Measurements from ENCODE around the gene GPR142. TPM values are rescaled to one million over a fixed set of nuclear protein-coding genes. Genes with fewer than 3 reads are reported as not detected.

Gene GPR142
- polyA plus RNA-seq, 1 donor (not counting 4 experiments of a cell fraction or from before 2014, with no cell fraction given), result not detected

DNA sequence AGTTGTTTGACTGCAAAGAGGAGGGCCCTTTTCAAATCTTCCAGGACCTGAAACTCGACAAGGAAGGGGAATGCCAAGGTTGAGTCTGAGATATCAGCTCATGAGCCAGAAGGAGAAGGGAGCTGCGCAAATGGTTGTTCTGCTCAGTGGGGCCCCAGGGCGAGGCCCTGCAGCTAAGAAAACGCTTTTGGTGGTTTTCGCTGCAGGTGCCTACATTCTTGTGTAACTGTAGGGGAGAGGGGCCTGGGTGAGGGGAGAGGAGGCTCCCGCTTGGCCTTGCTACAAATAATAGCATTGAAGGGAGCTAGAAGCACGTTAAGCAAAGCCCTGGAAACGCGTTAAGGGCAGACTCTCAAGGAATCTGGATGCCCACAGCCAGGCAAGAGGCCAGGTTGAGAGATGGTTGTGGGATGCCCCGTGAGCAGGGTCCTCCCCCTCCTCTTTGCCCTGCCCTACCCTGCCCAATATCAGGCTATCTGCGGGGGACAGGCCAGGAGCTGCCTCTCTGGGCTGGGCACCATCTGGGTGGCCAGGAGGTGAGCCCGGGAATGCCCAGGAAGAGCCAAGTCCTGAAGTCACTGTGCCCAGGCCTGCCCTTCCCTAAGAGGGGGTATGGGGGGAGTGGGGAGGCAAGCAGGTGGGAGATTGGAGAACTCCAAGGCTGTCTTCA is 21.9 kb downstream of the GPR142 start:
- Histone ChIP-seq H3K4me2 (ENCODE audit: control insufficient read depth, extremely low read depth, insufficient read depth, low read depth, low read length) (no peak overlapping the region), H3K9ac (ENCODE audit: control insufficient read depth, extremely low read depth, insufficient read depth, low read length) (no peak overlapping the region), H2AFZ (ENCODE audit: control insufficient read depth, low read length) (no peak overlapping the region), H3K9me3 (ENCODE audit: control insufficient read depth, low read depth, low read length) (no peaks in the 10 kb centered on the region), H3K27me3 (ENCODE audit: control insufficient read depth, extremely low read depth, insufficient read depth, low read length) (peaks cover 21% of the 10 kb centered on the region), H3K4me1 (ENCODE audit: control insufficient read depth, extremely low read depth, insufficient read depth, low read length) (no peaks in the 10 kb centered on the region), H3K4me3 (ENCODE audit: control insufficient read depth in 2 of 3, extremely low read depth in 1 of 3, insufficient read depth in 2 of 3, low read depth in 1 of 3, low read length in 3 of 3) (no peak overlapping the region), H3K79me2 (ENCODE audit: control insufficient read depth, insufficient read depth, low read length) (no peaks in the 10 kb centered on the region), H3K36me3 (ENCODE audit: control insufficient read depth in 2 of 2, extremely low read depth in 1 of 2, insufficient read depth in 2 of 2, low read length in 2 of 2) (no peaks in the 10 kb centered on the region), H4K20me1 (ENCODE audit: control insufficient read depth, extremely low read depth, insufficient read depth, low read length) (peaks cover 2% of the 10 kb centered on the region), H3K9me1 (ENCODE audit: control insufficient read depth, extremely low read depth, insufficient read depth, low read length) (no peaks in the 10 kb centered on the region), H3K27ac (ENCODE audit: control insufficient read depth, insufficient read depth, low read length) (no peak overlapping the region)
- FAIRE-seq, result no peak
- TF ChIP-seq CTCF (optimal IDR thresholded peaks at IDR 0.05 in 1 of 3, IDR thresholded peaks at IDR 0.05 in 1 of 3, conservative IDR thresholded peaks at IDR 0.05 in 1 of 3; ENCODE audit: extremely low read depth in 1 of 3, insufficient read depth in 2 of 3, low read length in 3 of 3) (no peak), EZH2 (IDR thresholded peaks at IDR 0.05; ENCODE audit: low read length) (no peak)
- dilution Hi-C loops (cut with MboI; ENCODE audit: extremely low pct_ligation_motif_present, low sequenced_read_pairs), result no loop called here
- DNase-seq (ENCODE audit: low read depth, low spot score), result no peak

DNA sequence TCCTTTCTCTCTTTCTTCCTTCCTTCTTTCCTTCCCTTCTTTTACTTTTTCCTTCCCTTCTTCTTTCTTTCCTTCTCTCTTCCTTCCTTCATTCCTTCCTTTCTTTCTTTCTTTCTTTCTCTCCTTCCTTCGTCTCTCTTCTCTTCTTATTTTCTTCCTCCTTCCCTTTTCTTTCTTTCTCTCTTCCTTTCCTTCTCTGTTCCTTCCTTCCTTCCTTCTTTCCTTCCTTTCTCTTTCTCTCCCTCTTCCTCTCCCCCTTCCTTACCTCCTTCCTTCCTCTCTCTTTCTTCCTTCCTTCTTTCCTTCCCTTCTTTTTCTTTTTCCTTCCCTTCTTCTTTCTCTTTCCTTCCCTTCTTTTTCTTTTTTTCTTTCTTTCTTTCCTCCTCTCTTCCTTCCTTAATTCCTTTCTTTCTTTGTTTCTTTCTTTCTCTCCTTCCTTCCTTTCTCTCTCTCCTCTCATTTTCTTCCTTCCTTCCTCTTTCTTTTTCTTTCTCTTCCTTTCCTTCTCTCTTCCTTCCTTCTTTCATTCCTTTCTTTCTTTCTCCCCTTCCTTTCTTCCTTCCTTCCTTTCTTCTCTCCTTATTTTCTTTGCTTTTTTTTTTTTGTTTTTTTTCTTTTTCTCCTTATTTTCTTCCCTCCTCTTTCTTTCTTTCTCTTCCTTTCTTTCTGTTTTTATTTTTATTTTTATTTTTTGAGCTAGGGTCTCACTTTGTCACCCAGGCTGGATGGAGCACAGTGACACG is 22.8 kb downstream of the GPR142 start:
- H3K9me1 ChIP-seq (ENCODE audit: control insufficient read depth, extremely low read depth, insufficient read depth, low read length), result no peaks in the 10 kb centered on the region
- FAIRE-seq (no peak), DNase-seq (ENCODE audit: low read depth, low spot score) (no peak)
- no peaks in the 10 kb centered on the region for H3K4me1 ChIP-seq (ENCODE audit: control insufficient read depth, extremely low read depth, insufficient read depth, low read length)
- no peaks in the 10 kb centered on the region for H3K9me3 ChIP-seq (ENCODE audit: control insufficient read depth, low read depth, low read length)
- H3K36me3 ChIP-seq (ENCODE audit: control insufficient read depth in 2 of 2, extremely low read depth in 1 of 2, insufficient read depth in 2 of 2, low read length in 2 of 2), result no peaks in the 10 kb centered on the region
- H3K79me2 ChIP-seq (ENCODE audit: control insufficient read depth, insufficient read depth, low read length), result no peaks in the 10 kb centered on the region
- no peak overlapping the region for H3K9ac ChIP-seq (ENCODE audit: control insufficient read depth, extremely low read depth, insufficient read depth, low read length)
- H3K4me2 ChIP-seq (ENCODE audit: control insufficient read depth, extremely low read depth, insufficient read depth, low read depth, low read length), result no peak overlapping the region
- H3K4me3 ChIP-seq (ENCODE audit: control insufficient read depth in 2 of 3, extremely low read depth in 1 of 3, insufficient read depth in 2 of 3, low read depth in 1 of 3, low read length in 3 of 3), result no peak overlapping the region
- H4K20me1 ChIP-seq (ENCODE audit: control insufficient read depth, extremely low read depth, insufficient read depth, low read length), result peaks cover 2% of the 10 kb centered on the region
- dilution Hi-C loops (cut with MboI; ENCODE audit: extremely low pct_ligation_motif_present, low sequenced_read_pairs), result no loop called here
- peaks cover 21% of the 10 kb centered on the region for H3K27me3 ChIP-seq (ENCODE audit: control insufficient read depth, extremely low read depth, insufficient read depth, low read length)
- H3K27ac ChIP-seq (ENCODE audit: control insufficient read depth, insufficient read depth, low read length), result no peak overlapping the region
- no peak overlapping the region for H2AFZ ChIP-seq (ENCODE audit: control insufficient read depth, low read length)
- TF ChIP-seq CTCF (optimal IDR thresholded peaks at IDR 0.05 in 1 of 3, IDR thresholded peaks at IDR 0.05 in 1 of 3, conservative IDR thresholded peaks at IDR 0.05 in 1 of 3; ENCODE audit: extremely low read depth in 1 of 3, insufficient read depth in 2 of 3, low read length in 3 of 3), result no peak
- TF ChIP-seq EZH2 (IDR thresholded peaks at IDR 0.05; ENCODE audit: low read length), result no peak

All from keratinocyte (primary cell).